Measurements from ENCODE around the gene FAXC. TPM values are rescaled to one million over a fixed set of nuclear protein-coding genes. Genes with fewer than 3 reads are reported as not detected.
A peak's percentile ranks its signal among the peaks of the same experiment; 100 is the strongest.

FAXC gene
- 10 to 100 TPM; 22.2 to 44.7 (median 41.8) TPM for total RNA-seq

- DNase-seq (ENCODE audit: extremely low spot score): peak; percentile 87
- no peaks in the 10 kb centered on the region for H3K9me3 ChIP-seq
- WGBS: 5% methylated on average over 4 of the region's 108 CpGs
- H3K27me3 ChIP-seq: no peaks in the 10 kb centered on the region
- TF ChIP-seq POLR2AphosphoS5 (IDR thresholded peaks at IDR 0.05) (peak; percentile 54 to 71), EP300 (IDR thresholded peaks at IDR 0.05) (no peak), POLR2A (IDR thresholded peaks at IDR 0.05; ENCODE audit: low read depth) (no peak)
- TF ChIP-seq, protein P1, sequence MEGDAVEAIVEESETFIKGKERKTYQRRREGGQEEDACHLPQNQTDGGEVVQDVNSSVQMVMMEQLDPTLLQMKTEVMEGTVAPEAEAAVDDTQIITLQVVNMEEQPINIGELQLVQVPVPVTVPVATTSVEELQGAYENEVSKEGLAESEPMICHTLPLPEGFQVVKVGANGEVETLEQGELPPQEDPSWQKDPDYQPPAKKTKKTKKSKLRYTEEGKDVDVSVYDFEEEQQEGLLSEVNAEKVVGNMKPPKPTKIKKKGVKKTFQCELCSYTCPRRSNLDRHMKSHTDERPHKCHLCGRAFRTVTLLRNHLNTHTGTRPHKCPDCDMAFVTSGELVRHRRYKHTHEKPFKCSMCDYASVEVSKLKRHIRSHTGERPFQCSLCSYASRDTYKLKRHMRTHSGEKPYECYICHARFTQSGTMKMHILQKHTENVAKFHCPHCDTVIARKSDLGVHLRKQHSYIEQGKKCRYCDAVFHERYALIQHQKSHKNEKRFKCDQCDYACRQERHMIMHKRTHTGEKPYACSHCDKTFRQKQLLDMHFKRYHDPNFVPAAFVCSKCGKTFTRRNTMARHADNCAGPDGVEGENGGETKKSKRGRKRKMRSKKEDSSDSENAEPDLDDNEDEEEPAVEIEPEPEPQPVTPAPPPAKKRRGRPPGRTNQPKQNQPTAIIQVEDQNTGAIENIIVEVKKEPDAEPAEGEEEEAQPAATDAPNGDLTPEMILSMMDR (IDR thresholded peaks at IDR 0.05): peak; percentile 51 to 57 (median 53)
- peaks cover 12 to 42% (median 40%) of the 10 kb centered on the region in 4 donors for H3K4me1 ChIP-seq
- peak within 1 kb of the TSS; percentile 64 to 89 (median 82) for H3K4me3 ChIP-seq
- intact Hi-C loops (cut with DNase I): no loop called here
- H3K36me3 ChIP-seq: no peaks in the 10 kb centered on the region
- H3K27ac ChIP-seq (replicated peaks in 1 of 4): peak within 1 kb of the TSS; percentile 93 to 95 (median 94)
Measured at GRCh38 chr6:99349171-99350141, at the start of gene FAXC. Gene FAXC, minus strand, starts transcription at chr6:99349674. Its CDS starts 302 bp downstream, at chr6:99349372.

DNA sequence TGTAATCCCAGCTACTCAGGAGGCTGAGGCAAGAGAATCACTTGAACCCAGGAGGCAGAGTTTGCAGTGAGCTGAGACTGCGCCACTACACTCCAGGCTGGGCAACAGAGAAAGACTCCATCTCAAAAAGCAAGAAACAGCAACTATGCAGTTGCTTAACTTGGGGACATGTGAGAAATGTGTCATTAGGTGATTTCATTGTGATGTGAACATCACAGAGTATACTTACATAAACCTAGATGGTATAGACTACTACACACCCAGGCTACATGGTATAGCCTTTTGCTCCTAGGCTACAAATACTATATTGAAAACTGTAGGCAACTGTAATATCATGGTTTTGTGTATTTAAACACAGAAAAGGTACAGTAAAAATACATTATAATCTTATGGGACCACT is 47.8 kb upstream of the FAXC start:
- no peak overlapping the region for H3K4me3 ChIP-seq
- H3K4me1 ChIP-seq: peaks cover 3 to 18% (median 13%) of the 10 kb centered on the region in 4 donors
- no peak for DNase-seq (ENCODE audit: extremely low spot score)
- intact Hi-C loops (cut with DNase I): no loop called here
- H3K9me3 ChIP-seq: no peaks in the 10 kb centered on the region
- TF ChIP-seq, protein P1 (IDR thresholded peaks at IDR 0.05): no peak
- no peak for TF ChIP-seq POLR2AphosphoS5 (IDR thresholded peaks at IDR 0.05)
- TF ChIP-seq EP300 (IDR thresholded peaks at IDR 0.05): no peak
- TF ChIP-seq POLR2A (IDR thresholded peaks at IDR 0.05; ENCODE audit: low read depth): no peak
- H3K27me3 ChIP-seq: no peaks in the 10 kb centered on the region
- 100% methylated on average over 1 of the region's 1 CpG for WGBS
- H3K27ac ChIP-seq (replicated peaks in 1 of 4): no peak overlapping the region
- peaks cover 27 to 57% (median 36%) of the 10 kb centered on the region in 4 donors for H3K36me3 ChIP-seq

DNA sequence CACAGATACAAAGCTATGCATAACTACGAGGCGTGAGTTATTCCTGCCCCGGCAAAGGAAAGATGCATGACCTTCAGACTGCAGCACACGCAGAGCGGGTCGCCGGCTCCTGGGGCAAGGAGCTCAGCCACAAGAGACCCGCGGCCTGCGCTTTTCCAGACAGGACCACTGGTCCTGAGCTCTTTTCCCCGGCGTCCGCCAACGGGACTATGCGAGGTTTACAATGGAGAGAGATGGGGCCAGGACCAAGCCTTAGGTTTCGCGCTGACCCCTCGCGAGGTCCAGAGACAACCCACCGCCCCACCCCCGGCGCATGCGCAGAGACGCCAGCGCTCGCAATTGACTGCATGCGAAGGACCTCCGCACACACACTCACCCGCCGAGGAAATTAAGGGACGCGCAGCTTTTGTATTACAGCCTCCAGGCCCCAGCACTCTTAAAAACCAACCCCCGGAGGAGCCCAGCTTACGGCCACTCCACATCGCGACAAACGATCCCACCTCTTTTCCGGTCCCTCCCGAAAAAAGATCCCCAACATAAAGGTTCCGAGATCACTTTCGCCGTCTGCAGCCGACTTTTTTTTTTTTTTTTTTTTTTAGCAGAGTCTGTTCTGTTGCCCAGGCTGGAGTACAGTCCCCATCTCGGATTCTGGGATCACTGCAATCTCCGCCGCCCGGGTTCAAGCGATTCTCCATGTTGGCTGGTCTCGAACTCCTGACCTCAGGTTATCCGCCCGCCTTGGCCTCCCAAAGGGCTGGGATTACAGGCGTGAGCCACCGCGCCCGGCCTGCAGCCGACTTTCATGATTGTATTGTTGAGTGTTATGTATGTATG is 44.4 kb upstream of the FAXC start, which contains the start of gene COQ3:
Gene COQ3, minus strand, starts transcription at position 498 of the 834 bp plus-strand sequence. Its CDS starts 16 bp downstream, at position 482.
- Histone ChIP-seq H3K36me3 (peaks cover 2 to 23% (median 6%) of the 10 kb centered on the region in 4 donors), H3K9me3 (no peaks in the 10 kb centered on the region), H3K27ac (replicated peaks in 1 of 4) (peak within 1 kb of the TSS; percentile 83 to 89 (median 88)), H3K4me3 (peak within 1 kb of the TSS; percentile 74 to 90 (median 83)), H3K27me3 (no peaks in the 10 kb centered on the region), H3K4me1 (peaks cover 3 to 19% (median 14%) of the 10 kb centered on the region in 4 donors)
- TF ChIP-seq POLR2AphosphoS5 (IDR thresholded peaks at IDR 0.05): peak; percentile 30 to 45
- TF ChIP-seq EP300 (IDR thresholded peaks at IDR 0.05): no peak
- no peak for TF ChIP-seq POLR2A (IDR thresholded peaks at IDR 0.05; ENCODE audit: low read depth)
- WGBS: 13% methylated on average over 45 of the region's 56 CpGs
- intact Hi-C loops (cut with DNase I): loop anchor here (5.0 kb wide), 1 partner anchor 62 kb away; no protein-coding TSS in a partner anchor
- no peak for DNase-seq (ENCODE audit: extremely low spot score)

DNA sequence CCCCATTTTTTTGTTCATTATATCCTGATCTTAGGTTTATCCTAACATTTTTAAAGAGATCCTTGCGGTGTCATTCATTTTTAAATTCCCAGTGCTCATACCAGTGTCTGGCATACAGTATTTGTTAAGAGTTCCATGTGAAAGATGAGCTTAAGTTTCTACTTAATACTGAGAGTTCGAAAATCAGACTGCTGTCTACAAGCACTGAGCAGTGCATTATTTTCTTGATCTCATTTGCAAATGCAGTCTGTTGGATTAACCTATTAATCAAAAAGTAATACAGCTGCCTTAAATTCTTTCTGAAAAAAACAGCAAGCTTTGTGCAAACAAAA is 43.9 kb upstream of the FAXC start:
- DNase-seq (ENCODE audit: extremely low spot score): no peak
- peak overlapping the region; percentile 74 to 90 (median 83) for H3K4me3 ChIP-seq
- H3K36me3 ChIP-seq: peaks cover 0 to 21% (median 3%) of the 10 kb centered on the region in 4 donors
- H3K27ac ChIP-seq (replicated peaks in 1 of 4): peak overlapping the region; percentile 83 to 89 (median 88)
- peaks cover 3 to 19% (median 14%) of the 10 kb centered on the region in 4 donors for H3K4me1 ChIP-seq
- TF ChIP-seq, protein P1 (IDR thresholded peaks at IDR 0.05): no peak
- TF ChIP-seq POLR2AphosphoS5 (IDR thresholded peaks at IDR 0.05): no peak
- no peak for TF ChIP-seq EP300 (IDR thresholded peaks at IDR 0.05)
- TF ChIP-seq POLR2A (IDR thresholded peaks at IDR 0.05; ENCODE audit: low read depth): no peak
- H3K27me3 ChIP-seq: no peaks in the 10 kb centered on the region
- no peaks in the 10 kb centered on the region for H3K9me3 ChIP-seq
- 10% methylated on average over 2 of the region's 2 CpGs for WGBS
- intact Hi-C loops (cut with DNase I): loop anchor here (5.0 kb wide), 1 partner anchor 61 kb away; no protein-coding TSS in a partner anchor
